LNCAP (cell line): ENCODE measurements around the gene COL5A3.

Source experiments
- TF ChIP-seq, protein P1 (sequence below): fragments of 450-650 bp; IDR thresholded peaks from 2 replicates; pipeline ENCODE4 v1.5.1; 2017; ENCODE audit warnings: mild to moderate bottlenecking

The COL5A3 gene

DNA sequence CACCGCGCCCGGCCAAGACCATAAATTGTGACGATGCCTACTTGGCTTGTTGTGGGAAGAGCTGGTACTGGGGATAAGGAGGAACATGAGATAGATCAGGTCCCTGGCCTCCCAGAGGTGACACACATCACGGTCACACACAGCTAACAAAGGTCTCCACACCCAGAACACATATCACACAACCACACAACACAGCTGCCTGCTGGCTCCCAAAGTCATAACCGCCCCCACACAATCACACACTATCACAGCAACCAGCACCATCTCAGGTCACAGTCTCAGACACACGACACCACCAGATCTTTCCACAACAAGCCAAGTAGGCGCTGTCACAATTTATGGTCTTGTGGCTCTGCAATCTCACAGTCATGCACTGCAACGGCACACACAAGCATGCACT lies 5.7 kb downstream of the COL5A3 start:
- TF ChIP-seq, protein P1, sequence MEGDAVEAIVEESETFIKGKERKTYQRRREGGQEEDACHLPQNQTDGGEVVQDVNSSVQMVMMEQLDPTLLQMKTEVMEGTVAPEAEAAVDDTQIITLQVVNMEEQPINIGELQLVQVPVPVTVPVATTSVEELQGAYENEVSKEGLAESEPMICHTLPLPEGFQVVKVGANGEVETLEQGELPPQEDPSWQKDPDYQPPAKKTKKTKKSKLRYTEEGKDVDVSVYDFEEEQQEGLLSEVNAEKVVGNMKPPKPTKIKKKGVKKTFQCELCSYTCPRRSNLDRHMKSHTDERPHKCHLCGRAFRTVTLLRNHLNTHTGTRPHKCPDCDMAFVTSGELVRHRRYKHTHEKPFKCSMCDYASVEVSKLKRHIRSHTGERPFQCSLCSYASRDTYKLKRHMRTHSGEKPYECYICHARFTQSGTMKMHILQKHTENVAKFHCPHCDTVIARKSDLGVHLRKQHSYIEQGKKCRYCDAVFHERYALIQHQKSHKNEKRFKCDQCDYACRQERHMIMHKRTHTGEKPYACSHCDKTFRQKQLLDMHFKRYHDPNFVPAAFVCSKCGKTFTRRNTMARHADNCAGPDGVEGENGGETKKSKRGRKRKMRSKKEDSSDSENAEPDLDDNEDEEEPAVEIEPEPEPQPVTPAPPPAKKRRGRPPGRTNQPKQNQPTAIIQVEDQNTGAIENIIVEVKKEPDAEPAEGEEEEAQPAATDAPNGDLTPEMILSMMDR, result no peak

DNA sequence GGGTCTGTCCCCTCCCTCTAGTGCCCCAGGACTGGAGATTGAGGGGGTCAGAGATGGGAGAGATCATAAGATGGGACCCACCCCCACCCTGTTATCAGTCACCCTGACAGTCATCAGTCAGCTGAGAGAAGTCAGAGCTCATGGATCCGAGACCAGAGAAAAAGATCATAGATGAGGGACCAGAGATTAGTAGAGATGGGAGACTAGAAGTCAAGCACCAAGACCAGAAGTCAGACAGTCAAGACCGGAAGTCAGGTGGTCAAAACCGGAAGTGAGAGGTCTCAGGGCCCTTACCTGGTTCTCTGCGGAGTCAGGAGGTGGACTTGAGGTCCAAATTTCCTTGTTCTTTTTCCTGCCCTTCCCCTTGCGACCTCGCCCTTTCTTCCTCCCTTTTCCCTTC lies 7.0 kb downstream of the COL5A3 start:
- TF ChIP-seq, protein P1, result no peak

DNA sequence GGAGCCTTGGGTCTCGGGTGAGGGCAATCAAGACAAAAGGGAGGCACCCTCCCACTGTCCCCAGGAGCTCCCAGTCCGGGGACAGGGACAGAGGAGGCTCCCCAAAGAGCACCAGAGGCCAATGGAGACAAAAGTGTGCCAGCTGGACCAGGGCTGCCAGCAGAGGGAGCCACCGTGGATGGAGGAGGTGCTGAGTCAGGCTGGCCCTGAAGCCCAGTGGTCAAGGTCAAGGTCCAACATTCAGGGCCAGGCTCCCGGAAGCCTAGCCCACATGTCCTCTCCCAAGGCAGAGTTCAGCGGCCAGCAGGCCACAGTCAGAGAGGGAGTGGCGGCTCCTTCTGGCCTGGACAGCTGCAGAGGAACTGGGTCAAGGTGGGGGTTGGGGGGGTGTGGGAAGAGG lies 8.4 kb downstream of the COL5A3 start:
- TF ChIP-seq, protein P1, result peak; percentile 33; the same call in 1 of the 2 replicates

DNA sequence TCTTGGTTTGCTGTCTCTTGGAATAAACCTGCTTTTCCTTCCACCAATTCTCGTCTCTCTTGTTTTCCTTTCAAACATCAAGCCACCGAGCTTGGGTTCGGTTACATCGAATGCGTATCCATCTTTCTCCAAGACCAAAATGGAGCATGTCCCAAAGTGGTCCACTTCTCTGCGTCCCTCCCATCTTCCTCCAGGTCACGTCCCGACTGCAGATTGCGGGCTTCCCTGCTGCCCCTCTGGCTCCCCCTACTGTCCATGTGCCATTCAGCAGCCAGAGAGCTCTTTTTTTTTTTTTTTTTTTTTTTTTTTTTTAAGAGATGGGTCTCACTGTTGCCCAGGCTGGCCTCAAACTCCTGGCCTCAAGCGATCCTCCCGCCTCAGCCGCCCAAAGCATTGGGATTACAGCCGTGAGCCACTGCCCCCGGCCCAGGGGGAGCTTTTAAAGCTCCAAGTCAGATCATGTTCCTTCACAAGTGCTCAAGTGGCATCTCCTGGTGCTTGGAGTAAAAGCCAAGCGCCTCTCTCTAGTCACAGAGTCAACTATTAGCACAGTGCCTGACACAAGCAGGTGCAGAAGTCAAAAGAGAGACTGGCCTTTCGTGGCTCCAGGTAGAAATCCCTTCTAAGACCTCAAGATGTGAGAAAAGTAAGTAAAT lies 10.0 kb downstream of the COL5A3 start:
- TF ChIP-seq, protein P1, result peak; percentile 82

DNA sequence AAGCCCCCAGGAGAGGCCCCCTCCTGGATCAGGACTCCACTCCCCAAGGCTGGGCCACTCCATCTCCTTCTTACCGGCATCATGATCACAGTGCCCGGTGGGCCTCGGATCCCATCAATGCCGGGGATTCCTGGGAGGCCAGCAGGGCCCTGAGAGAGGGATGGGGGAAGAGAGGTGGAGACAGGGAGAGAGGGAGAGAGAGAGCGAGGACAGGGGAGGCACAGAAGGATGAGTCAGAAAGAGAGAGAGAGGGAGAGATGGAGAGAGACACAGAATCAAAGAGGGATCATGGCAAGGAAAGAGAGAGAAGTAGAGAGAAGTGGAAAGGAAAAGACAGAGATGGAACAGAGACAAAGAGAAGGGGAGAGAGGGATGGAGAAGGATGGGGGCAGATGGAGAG lies 13.8 kb downstream of the COL5A3 start:
- TF ChIP-seq, protein P1, result no peak

- TF ChIP-seq, protein P1, result no peak
Measured at GRCh38 chr19:9995999-9996398, 14.3 kb downstream of the COL5A3 start.

GRCh38 chr19:9995084-9995483 lies 15.2 kb downstream of the COL5A3 start:
- TF ChIP-seq, protein P1, result no peak
